C4-2B (cell line): ENCODE results near the gene INAFM1.

Experiments used
- ZFX ChIP-seq: fragments of 450-650 bp; IDR thresholded peaks from 2 replicates; pipeline ENCODE4 v1.6.1; 2017
- TF ChIP-seq, protein P1 (sequence below): fragments of 450-650 bp; conservative IDR thresholded peaks from 2 replicates; pipeline ENCODE4 v1.5.1; 2017; ENCODE audit warnings: mild to moderate bottlenecking

- TF ChIP-seq, protein P1, sequence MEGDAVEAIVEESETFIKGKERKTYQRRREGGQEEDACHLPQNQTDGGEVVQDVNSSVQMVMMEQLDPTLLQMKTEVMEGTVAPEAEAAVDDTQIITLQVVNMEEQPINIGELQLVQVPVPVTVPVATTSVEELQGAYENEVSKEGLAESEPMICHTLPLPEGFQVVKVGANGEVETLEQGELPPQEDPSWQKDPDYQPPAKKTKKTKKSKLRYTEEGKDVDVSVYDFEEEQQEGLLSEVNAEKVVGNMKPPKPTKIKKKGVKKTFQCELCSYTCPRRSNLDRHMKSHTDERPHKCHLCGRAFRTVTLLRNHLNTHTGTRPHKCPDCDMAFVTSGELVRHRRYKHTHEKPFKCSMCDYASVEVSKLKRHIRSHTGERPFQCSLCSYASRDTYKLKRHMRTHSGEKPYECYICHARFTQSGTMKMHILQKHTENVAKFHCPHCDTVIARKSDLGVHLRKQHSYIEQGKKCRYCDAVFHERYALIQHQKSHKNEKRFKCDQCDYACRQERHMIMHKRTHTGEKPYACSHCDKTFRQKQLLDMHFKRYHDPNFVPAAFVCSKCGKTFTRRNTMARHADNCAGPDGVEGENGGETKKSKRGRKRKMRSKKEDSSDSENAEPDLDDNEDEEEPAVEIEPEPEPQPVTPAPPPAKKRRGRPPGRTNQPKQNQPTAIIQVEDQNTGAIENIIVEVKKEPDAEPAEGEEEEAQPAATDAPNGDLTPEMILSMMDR: no peak
- no peak for TF ChIP-seq ZFX
These were observed 20.7 kb upstream of the INAFM1 start for GRCh38 chr19:47253970-47254369.
